DND-41 (cell line): ENCODE results near the gene CCNY.

Experiments used
- CTCF ChIP-seq: IDR thresholded peaks from 2 replicates; pipeline ENCODE4 v1.5.1; 2012; ENCODE audit warnings: borderline replicate concordance, low read length, moderate library complexity, mild to moderate bottlenecking; ENCODE audit not compliant: poor library complexity, severe bottlenecking; ENCODE audit errors: extremely low read depth
- EZH2 ChIP-seq: IDR thresholded peaks from 3 replicates; pipeline ENCODE4 v1.6.1; 2012; ENCODE audit warnings: borderline replicate concordance, low read depth, mild to moderate bottlenecking, moderate library complexity, low read length, inconsistent platforms; ENCODE audit not compliant: severe bottlenecking

- no peak for TF ChIP-seq CTCF
- TF ChIP-seq EZH2, result no peak
Measured at GRCh38 chr10:35456784-35457183, 120.5 kb downstream of the CCNY start.
